ENCODE results near the gene PRKN.
"Not testable (repeated sequence)": the region's sequence is repeated elsewhere in the genome, so short reads cannot be mapped to it uniquely, and the experiment has no call there.

- not testable (repeated sequence) for TF ChIP-seq HDGF (IDR thresholded peaks at IDR 0.05; ENCODE audit: borderline replicate concordance); L3MBTL2 (conservative IDR thresholded peaks at IDR 0.05); FOXA1 (IDR thresholded peaks at IDR 0.05)
These were observed 1396.0 kb downstream of the PRKN start for GRCh38 chr6:161331402-161332081.

All from HEK293T (cell line).